ENCODE data around the gene FOXF1. TPM values are rescaled to one million over a fixed set of nuclear protein-coding genes. Genes with fewer than 3 reads are reported as not detected.
A peak's percentile ranks its signal among the peaks of the same experiment; 100 is the strongest.

The FOXF1 gene
- total RNA-seq, 4 donors from 2014 or later, result 10.8 to 44.1 (median 23.4) TPM

GRCh38 chr16:86505185-86505898, 5.0 kb upstream of the FOXF1 start:
- Histone ChIP-seq H3K9me3 (no peaks in the 10 kb centered on the region), H3K4me1 (peaks cover 0 to 20% (median 5%) of the 10 kb centered on the region in 4 donors), H3K27me3 (peaks cover 98% of the 10 kb centered on the region), H3K36me3 (no peaks in the 10 kb centered on the region), H3K4me3 (peak overlapping the region; percentile 20 to 69 (median 43)), H3K27ac (peak overlapping the region; percentile 94 to 99 (median 96))
- no peak for DNase-seq
- TF ChIP-seq CTCF (IDR thresholded peaks at IDR 0.05) (no peak), POLR2A (IDR thresholded peaks at IDR 0.05) (no peak), POLR2AphosphoS5 (IDR thresholded peaks at IDR 0.05) (no peak), EP300 (IDR thresholded peaks at IDR 0.05; ENCODE audit: low read depth) (no peak)
- WGBS, 2 donors (ENCODE audit: low coverage in 1 of 2), result 2% methylated on average over 44 of the region's 67 CpGs; no CpG with 5 or more reads in 1 of the 2 donors
- in situ Hi-C loops (cut with MboI; ENCODE audit: low pct_ligation_motif_present in 1 of 4, low pct_unique_long_range_greater_than_20kb in 1 of 4, low sequenced_read_pairs in 3 of 4), result loop anchor here (25.0 kb wide), 4 partner anchors 168 to 693 kb away; no protein-coding TSS in a partner anchor
- intact Hi-C loops (cut with DNase I; ENCODE audit: low total_unique reads), result no loop called here

- DNase-seq, result no peak
Measured at GRCh38 chr16:86505899-86506864, 4.1 kb upstream of the FOXF1 start.

GRCh38 chr16:86507173-86508027, 2.9 kb upstream of the FOXF1 start:
- TF ChIP-seq POLR2AphosphoS5 (IDR thresholded peaks at IDR 0.05), result no peak
- no peak for TF ChIP-seq CTCF (IDR thresholded peaks at IDR 0.05)
- TF ChIP-seq POLR2A (IDR thresholded peaks at IDR 0.05), result no peak
- TF ChIP-seq EP300 (IDR thresholded peaks at IDR 0.05; ENCODE audit: low read depth), result no peak
- H3K9me3 ChIP-seq, result no peaks in the 10 kb centered on the region
- DNase-seq, result no peak
- peak overlapping the region; percentile 50 to 84 (median 65) for H3K4me3 ChIP-seq
- intact Hi-C loops (cut with DNase I; ENCODE audit: low total_unique reads), result no loop called here
- in situ Hi-C loops (cut with MboI; ENCODE audit: low pct_ligation_motif_present in 1 of 4, low pct_unique_long_range_greater_than_20kb in 1 of 4, low sequenced_read_pairs in 3 of 4), result loop anchor here (25.0 kb wide), 4 partner anchors 170 to 695 kb away; no protein-coding TSS in a partner anchor
- H3K27me3 ChIP-seq, result peaks cover 98% of the 10 kb centered on the region
- no peaks in the 10 kb centered on the region for H3K36me3 ChIP-seq
- peak overlapping the region; percentile 94 to 99 (median 96) for H3K27ac ChIP-seq
- H3K4me1 ChIP-seq, result peaks cover 0 to 20% (median 4%) of the 10 kb centered on the region in 4 donors
- 20 to 29% methylated on average over 4 to 37 of the region's 37 CpGs for WGBS, 2 donors (ENCODE audit: low coverage in 1 of 2)

More at GRCh38 chr16:86505899-86506864, 4.1 kb upstream of the FOXF1 start:
- Histone ChIP-seq H3K4me3 (peak overlapping the region; percentile 50 to 84 (median 65)), H3K36me3 (no peaks in the 10 kb centered on the region), H3K4me1 (peaks cover 0 to 20% (median 4%) of the 10 kb centered on the region in 4 donors), H3K9me3 (no peaks in the 10 kb centered on the region), H3K27me3 (peaks cover 98% of the 10 kb centered on the region), H3K27ac (peak overlapping the region; percentile 94 to 99 (median 96))
- intact Hi-C loops (cut with DNase I; ENCODE audit: low total_unique reads) (no loop called here), in situ Hi-C loops (cut with MboI; ENCODE audit: low pct_ligation_motif_present in 1 of 4, low pct_unique_long_range_greater_than_20kb in 1 of 4, low sequenced_read_pairs in 3 of 4) (loop anchor here (25.0 kb wide), 4 partner anchors 169 to 694 kb away; no protein-coding TSS in a partner anchor)
- TF ChIP-seq EP300 (IDR thresholded peaks at IDR 0.05; ENCODE audit: low read depth) (no peak), POLR2A (IDR thresholded peaks at IDR 0.05) (no peak), POLR2AphosphoS5 (IDR thresholded peaks at IDR 0.05) (no peak), CTCF (IDR thresholded peaks at IDR 0.05) (no peak)
- 19% methylated on average over 6 to 22 of the region's 27 CpGs for WGBS, 2 donors (ENCODE audit: low coverage in 1 of 2)
